CD14-positive monocyte (primary cell): Measurements from ENCODE around the gene CENPP. TPM values are rescaled to one million over a fixed set of nuclear protein-coding genes. Genes with fewer than 3 reads are reported as not detected.

Experiments used
- DNase-seq, 3 donors: peaks; one replicate each; pipeline ENCODE4 v3.0.0-alpha.2; 2011 to 2022
- H2AFZ ChIP-seq: 2 replicates; pipeline ENCODE4 v1.6.0; 2012; ENCODE audit warnings: mild to moderate bottlenecking, low read depth, low read length, inconsistent platforms; ENCODE audit not compliant: insufficient read depth, poor library complexity, severe bottlenecking
- H3K27ac ChIP-seq, 2 donors: 1 replicate in 1 of 2; 2 replicates in 1 of 2; pipeline ENCODE4 v1.5.1; 2012 to 2013; ENCODE audit warnings: low read length in 2 of 2, control low read depth in 1 of 2, inconsistent platforms in 1 of 2, low read depth in 1 of 2, mild to moderate bottlenecking in 1 of 2
- H3K27me3 ChIP-seq, 2 donors: one replicate each; pipeline versions ENCODE4 v1.6.0 to v1.6.1; 2011 to 2013; ENCODE audit warnings: low read length in 2 of 2; ENCODE audit not compliant: control insufficient read depth in 2 of 2, insufficient read depth in 2 of 2
- H3K36me3 ChIP-seq, 2 donors: replicated peaks in 1 of 2; 1 replicate in 1 of 2; 2 replicates in 1 of 2; pipeline versions ENCODE4 v1.5.1 to v1.6.1; 2012 to 2013; ENCODE audit warnings: low read length in 2 of 2, control low read depth in 1 of 2, inconsistent platforms in 1 of 2, mild to moderate bottlenecking in 1 of 2; ENCODE audit not compliant: insufficient read depth in 2 of 2, control insufficient read depth in 1 of 2
- H3K4me1 ChIP-seq, 2 donors: 1 replicate in 1 of 2; 2 replicates in 1 of 2; pipeline versions ENCODE4 v1.5.1 to v1.6.1; 2012 to 2013; ENCODE audit warnings: low read length in 2 of 2, control low read depth in 1 of 2, inconsistent platforms in 1 of 2, mild to moderate bottlenecking in 1 of 2, moderate library complexity in 1 of 2; ENCODE audit not compliant: insufficient read depth in 2 of 2, control insufficient read depth in 1 of 2
- H3K4me2 ChIP-seq: replicated peaks from 2 replicates; pipeline ENCODE3; 2012; ENCODE audit warnings: low read length, moderate library complexity, mild to moderate bottlenecking; ENCODE audit not compliant: poor library complexity, severe bottlenecking; ENCODE audit errors: extremely low read depth
- H3K4me3 ChIP-seq, 3 experiments: fragments of 200-600 bp in 1 of 3; sonication (generic) in 1 of 3; replicated peaks in 1 of 3; 1 replicate in 2 of 3; 2 replicates in 1 of 3; pipeline ENCODE4 v1.5.1; 2011 to 2013; ENCODE audit warnings: low read length in 3 of 3, mild to moderate bottlenecking in 3 of 3, control low read depth in 2 of 3, low read depth in 2 of 3, inconsistent platforms in 1 of 3, moderate library complexity in 1 of 3
- H3K79me2 ChIP-seq: 2 replicates; pipeline ENCODE4 v1.6.0; 2012; ENCODE audit warnings: mild to moderate bottlenecking, control low read depth, inconsistent platforms, low read length, moderate library complexity; ENCODE audit not compliant: insufficient read depth
- H3K9ac ChIP-seq: 2 replicates; pipeline ENCODE4 v1.6.0; 2017; ENCODE audit warnings: low read length, mild to moderate bottlenecking; ENCODE audit not compliant: insufficient read depth, poor library complexity, severe bottlenecking
- H3K9me3 ChIP-seq, 2 donors: replicated peaks in 1 of 2; 1 replicate in 1 of 2; 2 replicates in 1 of 2; pipeline versions ENCODE4 v1.5.1 to v1.6.1; 2012 to 2013; ENCODE audit warnings: low read length in 2 of 2, control low read depth in 1 of 2; ENCODE audit not compliant: control insufficient read depth in 1 of 2, insufficient read depth in 1 of 2
- H4K20me1 ChIP-seq: 2 replicates; pipeline ENCODE4 v1.6.0; 2012; ENCODE audit warnings: mild to moderate bottlenecking, low read length, control low read depth, moderate library complexity; ENCODE audit not compliant: insufficient read depth
- H3K27ac Mint-ChIP-seq, 7 donors: one replicate each; pipeline ENCODE4 v1.8.0; 2020; ENCODE audit warnings: mild to moderate bottlenecking in 7 of 7, mixed read lengths in 7 of 7, moderate library complexity in 6 of 7, inconsistent platforms in 2 of 7
- H3K27me3 Mint-ChIP-seq, 3 donors: one replicate each; pipeline ENCODE4 v1.8.0; 2021 to 2022; ENCODE audit warnings: low read depth in 3 of 3, mild to moderate bottlenecking in 3 of 3, mixed read lengths in 3 of 3, moderate library complexity in 3 of 3, inconsistent platforms in 1 of 3
- H3K36me3 Mint-ChIP-seq, 2 donors: one replicate each; pipeline ENCODE4 v1.8.0; 2020; ENCODE audit warnings: mixed read lengths in 2 of 2, inconsistent platforms in 1 of 2, mild to moderate bottlenecking in 1 of 2
- H3K4me1 Mint-ChIP-seq: one replicate; pipeline ENCODE4 v1.8.0; 2020; ENCODE audit warnings: mild to moderate bottlenecking, mixed read lengths
- H3K4me3 Mint-ChIP-seq, 2 donors: one replicate each; pipeline ENCODE4 v1.8.0; 2020; ENCODE audit warnings: mild to moderate bottlenecking in 2 of 2, mixed read lengths in 2 of 2, moderate library complexity in 1 of 2
- H3K9me3 Mint-ChIP-seq, 7 donors: one replicate each; pipeline ENCODE4 v1.8.0; 2020 to 2022; ENCODE audit warnings: mixed read lengths in 7 of 7, mild to moderate bottlenecking in 6 of 7, moderate library complexity in 6 of 7, inconsistent platforms in 2 of 7
- CTCF ChIP-seq: fragments of 200-600 bp; IDR thresholded peaks from one replicate; pipeline ENCODE4 v1.8.0; 2022; ENCODE audit warnings: antibody characterized with exemption, mild to moderate bottlenecking
- WGBS: methylation state at CpG from one replicate; pipeline ENCODE4 v1.1.5; 2013; ENCODE audit warnings: missing lambda C conversion rate; ENCODE audit not compliant: insufficient coverage; 5-methylcytosine and 5-hydroxymethylcytosine counted together
- intact Hi-C, 2 donors: fragments of 100-400 bp; cut with micrococcal nuclease; formaldehyde crosslinking; loops; one replicate each; pipeline versions ENCODE4 v1.15.0 to v1.15.1; 2023
- polyA plus RNA-seq, 3 donors: library from polyadenylated mRNA; depleted of rRNA in 1 of 3; unstranded in 2 of 3; stranded (reverse) in 1 of 3; fragments of 300-500 nt in 2 of 3; fragments of >200 nt in 1 of 3; fragmentation: Illumina TruSeq in 2 of 3; gene quantifications; 1 replicate in 2 of 3; 2 replicates in 1 of 3; pipeline ENCODE4 v1.2.3, GENCODE V29; 2012 to 2021

The CENPP gene
- polyA plus RNA-seq, 3 donors: 0.50 to 1.1 (median 1.1) TPM

- Histone ChIP-seq H3K79me2 (no peaks in the 10 kb centered on the region), H3K9me3 (no peaks in the 10 kb centered on the region), H4K20me1 (no peaks in the 10 kb centered on the region), H3K9ac (no peak within 1 kb of the TSS), H3K4me1 (peaks cover 16 to 33% of the 10 kb centered on the region in 2 donors), H3K36me3 (no peaks in the 10 kb centered on the region), H3K27ac (peak within 1 kb of the TSS; percentile 66 to 74), H3K4me3 (peak within 1 kb of the TSS in 2 of 3 experiments; percentile 14 to 65), H2AFZ (peak within 1 kb of the TSS; percentile 44), H3K27me3 (no peaks in the 10 kb centered on the region), H3K4me2 (peak within 1 kb of the TSS; percentile 60)
- peak within 1 kb of the TSS; percentile 79 to 92 (median 89) for H3K27ac Mint-ChIP-seq
- H3K4me1 Mint-ChIP-seq: peaks cover 46% of the 10 kb centered on the region
- peaks cover 0 to 3% (median 0%) of the 10 kb centered on the region in 3 donors for H3K27me3 Mint-ChIP-seq
- peak within 1 kb of the TSS; percentile 79 to 89 for H3K4me3 Mint-ChIP-seq
- intact Hi-C loops: no loop called here
- H3K36me3 Mint-ChIP-seq: peaks cover 0 to 3% of the 10 kb centered on the region in 2 donors
- no peak for DNase-seq
- peaks cover 0 to 3% (median 0%) of the 10 kb centered on the region in 7 donors for H3K9me3 Mint-ChIP-seq
- TF ChIP-seq CTCF: no peak
- WGBS: no CpG with 5 or more reads among the region's 7 CpGs
Observed at GRCh38 chr9:92535940-92536850, 210.4 kb downstream of the CENPP start, which contains the start of gene ECM2. ECM2 (minus strand) TSS chr9:92535990; CDS start chr9:92522866, 13,124 bp downstream.

- H3K27ac ChIP-seq: peak overlapping the region in 1 of 2 donors; percentile 70
- no peaks in the 10 kb centered on the region for H3K27me3 ChIP-seq
- no peaks in the 10 kb centered on the region for H3K36me3 Mint-ChIP-seq
- H3K9ac ChIP-seq: no peak overlapping the region
- WGBS: no CpG with 5 or more reads among the region's 2 CpGs
- peaks cover 0 to 3% (median 0%) of the 10 kb centered on the region in 7 donors for H3K9me3 Mint-ChIP-seq
- TF ChIP-seq CTCF: no peak
- H2AFZ ChIP-seq: no peak overlapping the region
- H3K4me3 ChIP-seq: no peak overlapping the region
- H3K9me3 ChIP-seq: no peaks in the 10 kb centered on the region
- H3K79me2 ChIP-seq: no peaks in the 10 kb centered on the region
- H3K4me2 ChIP-seq: no peak overlapping the region
- H4K20me1 ChIP-seq: no peaks in the 10 kb centered on the region
- H3K27me3 Mint-ChIP-seq: peaks cover 0 to 6% (median 0%) of the 10 kb centered on the region in 3 donors
- intact Hi-C loops: no loop called here
- H3K36me3 ChIP-seq: no peaks in the 10 kb centered on the region
- no peak overlapping the region for H3K4me3 Mint-ChIP-seq
- DNase-seq: no peak
- H3K4me1 Mint-ChIP-seq: peaks cover 53% of the 10 kb centered on the region
- peaks cover 24 to 40% of the 10 kb centered on the region in 2 donors for H3K4me1 ChIP-seq
- H3K27ac Mint-ChIP-seq: no peak overlapping the region
Observed at GRCh38 chr9:92538541-92538940, 212.8 kb downstream of the CENPP start.
